ENCODE measurements around the gene CMYA5. TPM values are rescaled to one million over a fixed set of nuclear protein-coding genes. Genes with fewer than 3 reads are reported as not detected.

Gene CMYA5
- total RNA-seq, 1 experiment from 2014 or later = 0.15 TPM

GRCh38 chr5:79792463-79792862 is 102.8 kb downstream of the CMYA5 start:
- TF ChIP-seq EZH2phosphoT487 (IDR thresholded peaks at IDR 0.05; ENCODE audit: borderline replicate concordance, low read length) (no peak), EZH2 (IDR thresholded peaks at IDR 0.05; ENCODE audit: low read length, unreplicated experiment) (no peak), CTCF (conservative IDR thresholded peaks at IDR 0.05; ENCODE audit: low read depth, low read length) (no peak)
- ChIA-PET CTCF (no interaction called here), POLR2A (ENCODE audit: unreplicated experiment) (no interaction called here)
- H3K36me3 ChIP-seq (ENCODE audit: low read depth, low read length) = no peaks in the 10 kb centered on the region
- H3K27me3 ChIP-seq (ENCODE audit: low read length) = no peaks in the 10 kb centered on the region
- H3K79me2 ChIP-seq (ENCODE audit: low read length) = no peaks in the 10 kb centered on the region
- H3K9me2 ChIP-seq (replicated peaks; ENCODE audit: low read length) = no peaks in the 10 kb centered on the region
- no peak overlapping the region for H3K9ac ChIP-seq (ENCODE audit: low read length)
- H3K4me3 ChIP-seq (ENCODE audit: low read length) = no peak overlapping the region
- intact Hi-C loops (cut with micrococcal nuclease) = no loop called here
- no peaks in the 10 kb centered on the region for H3K4me1 ChIP-seq (ENCODE audit: insufficient read depth, low read length)
- BruUV-seq (replicated peaks) = no TSS peak
- H3K9me3 ChIP-seq (ENCODE audit: low read length) = no peaks in the 10 kb centered on the region
- no peak overlapping the region for H2AFZ ChIP-seq (ENCODE audit: low read length)
- no peaks in the 10 kb centered on the region for H3F3A ChIP-seq (ENCODE audit: low read length, unreplicated experiment)
- H3K27ac ChIP-seq (ENCODE audit: low read length) = no peak overlapping the region
- ATAC-seq = no peak
- no peak overlapping the region for H3K4me2 ChIP-seq (ENCODE audit: low read length)
- H4K20me1 ChIP-seq (ENCODE audit: low read length) = no peaks in the 10 kb centered on the region
- no peak for DNase-seq

- Histone ChIP-seq H3K4me3 (ENCODE audit: low read length) (no peak overlapping the region), H3K27me3 (ENCODE audit: low read length) (no peaks in the 10 kb centered on the region), H4K20me1 (ENCODE audit: low read length) (no peaks in the 10 kb centered on the region), H3K27ac (ENCODE audit: low read length) (no peak overlapping the region), H3K36me3 (ENCODE audit: low read depth, low read length) (no peaks in the 10 kb centered on the region), H3K79me2 (ENCODE audit: low read length) (no peaks in the 10 kb centered on the region), H3K9ac (ENCODE audit: low read length) (no peak overlapping the region), H3K4me1 (ENCODE audit: insufficient read depth, low read length) (no peaks in the 10 kb centered on the region), H3K9me2 (replicated peaks; ENCODE audit: low read length) (no peaks in the 10 kb centered on the region), H2AFZ (ENCODE audit: low read length) (no peak overlapping the region), H3K9me3 (ENCODE audit: low read length) (no peaks in the 10 kb centered on the region), H3F3A (ENCODE audit: low read length, unreplicated experiment) (no peaks in the 10 kb centered on the region), H3K4me2 (ENCODE audit: low read length) (no peak overlapping the region)
- TF ChIP-seq CTCF (conservative IDR thresholded peaks at IDR 0.05; ENCODE audit: low read depth, low read length) (no peak), EZH2phosphoT487 (IDR thresholded peaks at IDR 0.05; ENCODE audit: borderline replicate concordance, low read length) (no peak), EZH2 (IDR thresholded peaks at IDR 0.05; ENCODE audit: low read length, unreplicated experiment) (no peak)
- no peak for DNase-seq
- ATAC-seq = no peak
- intact Hi-C loops (cut with micrococcal nuclease) = no loop called here
- no TSS peak for BruUV-seq (replicated peaks)
- ChIA-PET CTCF (no interaction called here), POLR2A (ENCODE audit: unreplicated experiment) (no interaction called here)
These were observed 103.7 kb downstream of the CMYA5 start for GRCh38 chr5:79793304-79793703.

GRCh38 chr5:79793722-79794121 is 104.1 kb downstream of the CMYA5 start:
- TF ChIP-seq EZH2 (IDR thresholded peaks at IDR 0.05; ENCODE audit: low read length, unreplicated experiment) (no peak), EZH2phosphoT487 (IDR thresholded peaks at IDR 0.05; ENCODE audit: borderline replicate concordance, low read length) (no peak), CTCF (conservative IDR thresholded peaks at IDR 0.05; ENCODE audit: low read depth, low read length) (no peak)
- ATAC-seq (no peak), DNase-seq (no peak)
- H3K36me3 ChIP-seq (ENCODE audit: low read depth, low read length) = no peaks in the 10 kb centered on the region
- BruUV-seq (replicated peaks) = no TSS peak
- H3K27me3 ChIP-seq (ENCODE audit: low read length) = no peaks in the 10 kb centered on the region
- H3K4me3 ChIP-seq (ENCODE audit: low read length) = no peak overlapping the region
- H3F3A ChIP-seq (ENCODE audit: low read length, unreplicated experiment) = no peaks in the 10 kb centered on the region
- H3K4me1 ChIP-seq (ENCODE audit: insufficient read depth, low read length) = no peaks in the 10 kb centered on the region
- H3K9me3 ChIP-seq (ENCODE audit: low read length) = no peaks in the 10 kb centered on the region
- no peaks in the 10 kb centered on the region for H4K20me1 ChIP-seq (ENCODE audit: low read length)
- H3K9ac ChIP-seq (ENCODE audit: low read length) = no peak overlapping the region
- no peaks in the 10 kb centered on the region for H3K79me2 ChIP-seq (ENCODE audit: low read length)
- no peak overlapping the region for H2AFZ ChIP-seq (ENCODE audit: low read length)
- no peak overlapping the region for H3K27ac ChIP-seq (ENCODE audit: low read length)
- H3K9me2 ChIP-seq (replicated peaks; ENCODE audit: low read length) = no peaks in the 10 kb centered on the region
- CTCF ChIA-PET = no interaction called here
- no peak overlapping the region for H3K4me2 ChIP-seq (ENCODE audit: low read length)
- POLR2A ChIA-PET (ENCODE audit: unreplicated experiment) = no interaction called here
- intact Hi-C loops (cut with micrococcal nuclease) = no loop called here
